GM12873 (cell line): ENCODE data around the gene C2CD5.

ENCODE experiments used
- CTCF ChIP-seq: IDR thresholded peaks from 2 replicates; pipeline ENCODE4 v1.5.1; 2012; ENCODE audit warnings: low read depth, mild to moderate bottlenecking, moderate library complexity, low read length, control low read depth; ENCODE audit not compliant: insufficient read depth; ENCODE audit errors: missing control alignments

Gene C2CD5

DNA sequence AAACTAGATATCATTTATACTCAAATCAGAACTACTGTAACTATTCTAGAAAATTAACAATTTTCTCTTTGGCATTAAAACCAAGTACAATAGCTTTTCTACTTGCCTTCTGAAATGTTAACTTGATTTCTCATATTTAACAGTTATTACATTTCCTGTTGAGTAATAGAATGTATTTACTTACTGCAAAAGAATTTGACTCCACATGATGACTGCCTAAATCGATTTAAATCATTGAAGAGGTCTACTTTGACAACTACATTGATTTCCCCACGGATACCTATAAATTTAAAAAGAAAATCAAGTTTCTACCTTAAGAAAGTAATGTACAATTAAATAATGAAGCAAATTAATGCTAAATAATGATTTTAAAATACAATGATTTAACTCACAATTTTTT, 18.9 kb downstream of the C2CD5 start:
- TF ChIP-seq CTCF = no peak

DNA sequence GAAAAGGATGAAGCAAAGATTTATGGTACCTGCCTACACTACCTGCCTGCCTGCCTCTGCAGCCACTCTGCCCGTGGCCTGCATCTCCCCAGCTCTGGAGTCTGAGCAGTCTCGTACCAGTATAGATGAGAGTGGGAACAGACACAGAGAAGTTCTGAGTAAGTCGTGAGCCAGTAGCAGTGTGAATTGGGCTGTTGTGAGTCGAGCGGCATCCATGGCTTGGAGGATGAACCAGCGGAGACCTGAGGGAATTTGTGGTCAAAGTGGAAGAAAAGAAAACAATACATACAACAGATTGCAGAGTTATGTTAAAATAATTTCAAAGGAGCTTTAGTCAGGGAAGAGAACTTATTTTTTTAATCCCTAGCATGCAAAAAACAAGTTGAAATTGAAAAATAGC, 25.3 kb downstream of the C2CD5 start:
- TF ChIP-seq CTCF = no peak

GRCh38 chr12:22518060-22518719, 26.2 kb downstream of the C2CD5 start:
- TF ChIP-seq CTCF = no peak

DNA sequence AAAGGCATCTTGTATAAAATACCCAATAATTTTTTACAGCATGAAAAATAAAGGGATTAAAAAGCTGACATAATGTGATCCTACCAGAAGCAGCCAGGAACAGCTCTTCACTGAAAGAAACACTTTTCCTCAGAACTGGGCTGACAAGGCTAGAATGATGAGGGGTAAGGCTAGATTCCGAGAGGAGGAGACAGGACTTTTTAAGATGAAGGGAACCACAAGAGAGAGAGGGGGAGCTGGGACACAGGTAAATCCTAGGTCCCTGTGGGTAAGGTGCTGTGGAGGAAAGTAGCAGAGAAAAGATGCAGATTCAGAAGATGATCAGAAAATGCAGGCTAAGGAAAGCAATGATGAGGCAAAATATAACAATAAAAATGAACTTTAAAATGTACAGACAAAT, 29.5 kb downstream of the C2CD5 start:
- TF ChIP-seq CTCF = no peak

DNA sequence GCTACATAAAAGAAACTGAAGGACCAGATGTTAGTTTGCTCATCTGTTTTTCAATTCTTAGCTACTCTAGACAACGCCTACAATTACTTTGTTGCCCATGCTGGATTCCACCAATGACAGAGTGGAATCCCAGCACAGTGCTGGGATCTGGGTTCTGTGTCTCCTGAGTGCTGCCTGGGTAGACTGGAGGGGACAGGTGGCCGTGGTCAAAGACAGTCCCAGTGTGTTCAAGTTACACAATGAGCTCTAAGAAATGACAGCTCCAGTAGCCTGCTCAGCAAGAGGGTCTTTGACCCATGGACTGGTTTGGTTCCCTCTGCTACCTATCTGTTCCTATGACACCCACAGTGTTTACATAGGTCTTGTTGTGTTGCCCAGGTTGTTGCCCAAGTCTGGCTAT, 38.5 kb downstream of the C2CD5 start:
- TF ChIP-seq CTCF = no peak

DNA sequence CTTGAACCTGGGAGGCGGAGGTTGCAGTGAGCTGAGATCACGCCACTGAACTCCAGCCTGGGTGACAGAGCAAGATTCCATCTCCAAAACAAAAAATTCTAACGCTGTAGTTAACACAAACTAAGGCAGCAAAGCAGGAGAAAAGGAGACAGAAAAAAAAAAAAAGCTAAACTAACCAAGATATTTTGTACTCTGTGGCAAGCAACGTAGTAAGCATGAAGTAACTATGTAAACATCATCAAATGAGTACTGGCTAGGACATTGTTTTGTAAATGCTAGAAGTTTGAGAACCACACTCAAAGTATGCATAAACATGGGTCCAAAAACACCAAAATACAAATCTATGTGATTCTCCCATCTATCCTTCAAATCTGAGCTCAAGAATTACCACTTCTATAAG, 44.2 kb downstream of the C2CD5 start:
- TF ChIP-seq CTCF = no peak

DNA sequence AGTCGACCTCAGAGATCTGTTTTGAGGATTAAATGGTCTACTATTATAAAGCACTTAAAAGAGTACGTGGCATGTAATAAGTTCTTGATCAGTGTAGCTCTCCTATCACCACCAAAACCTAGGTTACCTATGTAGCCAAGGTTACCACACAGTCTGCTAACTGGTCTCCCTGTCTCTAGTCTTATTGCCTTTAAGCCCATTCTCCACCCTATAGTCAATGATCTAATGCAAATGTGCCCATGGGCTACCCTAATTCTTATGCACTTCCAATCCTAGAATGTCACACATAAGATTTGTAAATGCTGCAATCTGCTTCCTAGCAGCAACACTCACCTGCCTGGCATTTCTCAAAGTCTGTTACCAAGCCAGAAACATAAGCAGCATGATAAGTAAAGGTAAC, 44.9 kb downstream of the C2CD5 start:
- TF ChIP-seq CTCF = no peak
